Endothelial cell of umbilical vein (primary cell): Measurements from ENCODE around the gene SLC43A1. TPM values are rescaled to one million over a fixed set of nuclear protein-coding genes. Genes with fewer than 3 reads are reported as not detected.
A peak's percentile ranks its signal among the peaks of the same experiment; 100 is the strongest.

Source experiments
- BruUV-seq: library from RNA; stranded (reverse); fragments of 400-500 nt; replicated peaks from 2 replicates; lab custom pipeline; 2021; lab: Mats Ljungman, UMichigan
- CTCF ChIA-PET: fragments of 300-600, 350-600 bp; sonication (Branson Sonifier 250); formaldehyde crosslinking; loops from one replicate; lab custom pipeline; 2021; ENCODE audit warnings: antibody characterized with exemption, inconsistent platforms; lab: Charles Lee
- POLR2A ChIA-PET: fragments of 300-600, 350-600 bp; sonication (Branson Sonifier 250); formaldehyde crosslinking; loops from one replicate; lab custom pipeline; 2021; ENCODE audit warnings: antibody characterized with exemption, inconsistent platforms; lab: Charles Lee
- DNase-seq: peaks from one replicate; pipeline ENCODE4 v3.0.0-alpha.2; 2011; ENCODE audit warnings: low read depth, low spot score
- FAIRE-seq: peaks from 2 replicates; lab custom pipeline; 2011; peaks lifted over from hg19 to GRCh38; lab: Jason Lieb, UNC
- H2AFZ ChIP-seq: 2 replicates; pipeline ENCODE4 v1.6.0; 2012; ENCODE audit warnings: low read depth, low read length, control low read depth, inconsistent platforms
- H3K27ac ChIP-seq: 2 replicates; pipeline ENCODE4 v1.5.1; 2011; ENCODE audit warnings: low read depth, mild to moderate bottlenecking, control low read depth, low read length, moderate library complexity; ENCODE audit not compliant: insufficient read depth
- H3K27me3 ChIP-seq, 2 experiments: 2 replicates each; pipeline versions ENCODE4 v1.6.0 to v1.6.1; 2011; ENCODE audit warnings: low read length in 2 of 2, mixed read lengths in 1 of 2; ENCODE audit not compliant: control insufficient read depth in 2 of 2, insufficient read depth in 2 of 2
- H3K36me3 ChIP-seq, 2 experiments: 2 replicates in 1 of 2; 3 replicates in 1 of 2; pipeline ENCODE4 v1.5.1; 2011; ENCODE audit warnings: low read length in 2 of 2, mild to moderate bottlenecking in 1 of 2, moderate library complexity in 1 of 2; ENCODE audit not compliant: control insufficient read depth in 2 of 2, insufficient read depth in 2 of 2; ENCODE audit errors: extremely low read depth in 1 of 2
- H3K4me1 ChIP-seq: 3 replicates; pipeline ENCODE4 v1.5.1; 2011; ENCODE audit warnings: mild to moderate bottlenecking, low read length; ENCODE audit not compliant: control insufficient read depth, insufficient read depth; ENCODE audit errors: extremely low read depth
- H3K4me2 ChIP-seq: 2 replicates; pipeline ENCODE4 v1.6.1; 2011; ENCODE audit warnings: low read length, control low read depth, mixed read lengths; ENCODE audit not compliant: insufficient read depth
- H3K4me3 ChIP-seq, 3 experiments: fragments of 200-600 bp in 1 of 3; sonication (generic), shearing (Covaris generic) in 1 of 3; replicated peaks in 1 of 3; 2 replicates each; pipeline ENCODE4 v1.5.1; 2011 to 2016; ENCODE audit warnings: control low read depth in 3 of 3, low read length in 3 of 3, mild to moderate bottlenecking in 2 of 3, inconsistent platforms in 1 of 3, low read depth in 1 of 3, moderate library complexity in 1 of 3; ENCODE audit not compliant: insufficient read depth in 1 of 3
- H3K79me2 ChIP-seq: 2 replicates; pipeline ENCODE4 v1.6.0; 2012; ENCODE audit warnings: low read length, inconsistent platforms; ENCODE audit not compliant: control insufficient read depth, insufficient read depth
- H3K9ac ChIP-seq: replicated peaks from 2 replicates; pipeline ENCODE3; 2011; ENCODE audit warnings: low read length, control low read depth; ENCODE audit not compliant: insufficient read depth; ENCODE audit errors: extremely low read depth
- H3K9me1 ChIP-seq: replicated peaks from 3 replicates; pipeline ENCODE4 v1.6.0; 2011; ENCODE audit warnings: mild to moderate bottlenecking, low read length; ENCODE audit not compliant: control insufficient read depth, insufficient read depth; ENCODE audit errors: extremely low read depth
- H3K9me3 ChIP-seq: replicated peaks from 2 replicates; pipeline ENCODE4 v1.5.1; 2012; ENCODE audit warnings: low read length, inconsistent platforms; ENCODE audit not compliant: control insufficient read depth, insufficient read depth
- H4K20me1 ChIP-seq: replicated peaks from 2 replicates; pipeline ENCODE3; 2011; ENCODE audit warnings: mild to moderate bottlenecking, low read length; ENCODE audit not compliant: control insufficient read depth, insufficient read depth; ENCODE audit errors: extremely low read depth
- CTCF ChIP-seq, 2 donors: IDR thresholded peaks; 1 replicate in 1 of 2; 2 replicates in 1 of 2; pipeline ENCODE4 v1.5.1; 2011; ENCODE audit warnings: low read length in 2 of 2, mild to moderate bottlenecking in 2 of 2, moderate library complexity in 2 of 2, control low read depth in 1 of 2, inconsistent platforms in 1 of 2, low read depth in 1 of 2; ENCODE audit not compliant: insufficient read depth in 1 of 2; ENCODE audit errors: extremely low read depth in 1 of 2
- MYC ChIP-seq: IDR thresholded peaks from one replicate; pipeline ENCODE4 v1.6.1; 2011; ENCODE audit warnings: mild to moderate bottlenecking, low read depth, low read length
- dilution Hi-C: fragments of 300-500 bp; cut with MboI; formaldehyde crosslinking; loops from one replicate; pipeline ENCODE4 v1.15.0; 2019; ENCODE audit warnings: low sequenced_read_pairs; ENCODE audit not compliant: extremely low pct_ligation_motif_present
- intact Hi-C: fragments of 100-400 bp; cut with micrococcal nuclease; formaldehyde crosslinking; loops from one replicate; pipeline ENCODE4 v1.10.0; 2022
- polyA plus RNA-seq, 4 experiments: library from polyadenylated mRNA; depleted of rRNA in 3 of 4; stranded (reverse) in 3 of 4; unstranded in 1 of 4; fragments of >200 nt; gene quantifications; 2 replicates each; pipeline versions ENCODE4 v1.2.1 to v1.2.3, GENCODE V29; 2011 to 2012; ENCODE audit warnings: missing spikeins in 1 of 4
- total RNA-seq: library from RNA; stranded (reverse); gene quantifications from 2 replicates; pipeline ENCODE4 v1.2.3, GENCODE V29; 2021

The SLC43A1 gene
- total and polyA plus RNA-seq, 2 donors (not counting 3 experiments of a cell fraction or from before 2014, with no cell fraction given) = 13.7 to 19.5 TPM

GRCh38 chr11:57491371-57492061 lies 24.0 kb downstream of the SLC43A1 start:
- H3K79me2 ChIP-seq = no peaks in the 10 kb centered on the region
- H3K27me3 ChIP-seq = no peaks in the 10 kb centered on the region
- H3K36me3 ChIP-seq = peaks cover 0 to 2% of the 10 kb centered on the region in 2 experiments
- TF ChIP-seq CTCF (IDR thresholded peaks at IDR 0.05; ENCODE audit: extremely low read depth in 1 of 2, insufficient read depth in 1 of 2, low read depth in 1 of 2, low read length in 2 of 2) (peak; percentile 69 to 86), MYC (no peak)
- dilution Hi-C loops = no loop called here
- H3K4me2 ChIP-seq = no peak overlapping the region
- H3K9ac ChIP-seq = no peak overlapping the region
- no peak overlapping the region for H2AFZ ChIP-seq
- BruUV-seq = no TSS peak
- H3K4me1 ChIP-seq = no peaks in the 10 kb centered on the region
- H4K20me1 ChIP-seq = no peaks in the 10 kb centered on the region
- DNase-seq (peak; percentile 39), FAIRE-seq (peak; percentile 40)
- H3K9me1 ChIP-seq = no peaks in the 10 kb centered on the region
- CTCF ChIA-PET = interaction anchor here (0.9 to 8.6 kb wide), 12 partner anchors 11 to 153 kb away, joined by 3 to 316 read pairs (median 14); partner anchors contain the start of genes SLC43A1, TIMM10 and UBE2L6
- no peaks in the 10 kb centered on the region for H3K9me3 ChIP-seq
- H3K27ac ChIP-seq = no peak overlapping the region
- POLR2A ChIA-PET = no interaction called here
- no peak overlapping the region for H3K4me3 ChIP-seq
- intact Hi-C loops = loop anchor here (1.0 to 5.0 kb wide), 2 partner anchors 150 to 1021 kb away; no protein-coding TSS in a partner anchor
